Peyer's patch (tissue), 4 donors: ENCODE data around the gene MRPS2. TPM values are rescaled to one million over a fixed set of nuclear protein-coding genes. Genes with fewer than 3 reads are reported as not detected.

Experiments
- DNase-seq, 3 donors: peaks; one replicate each; pipeline ENCODE4 v3.0.0-alpha.2; 2017 to 2019
- H3K27ac ChIP-seq, 4 donors: fragments of 200-600 bp; sonication (generic); one replicate each; pipeline ENCODE4 v1.5.1; 2016 to 2019
- H3K27me3 ChIP-seq, 2 donors: fragments of 200-600 bp; sonication (generic); one replicate each; pipeline ENCODE4 v1.5.1; 2019
- H3K36me3 ChIP-seq, 3 donors: fragments of 200-600 bp; sonication (generic); one replicate each; pipeline ENCODE4 v1.5.1; 2016 to 2019
- H3K4me1 ChIP-seq, 4 donors: fragments of 200-600 bp; sonication (generic); one replicate each; pipeline ENCODE4 v1.5.1; 2016 to 2019
- H3K4me3 ChIP-seq, 4 donors: fragments of 200-600 bp; sonication (generic); 1 replicate in 3 of 4; 2 replicates in 1 of 4; pipeline ENCODE4 v1.5.1; 2016 to 2019; ENCODE audit warnings: mild to moderate bottlenecking in 1 of 4
- H3K9me3 ChIP-seq, 4 donors: fragments of 200-600 bp; sonication (generic); one replicate each; pipeline ENCODE4 v1.5.1; 2016 to 2019; ENCODE audit warnings: mild to moderate bottlenecking in 1 of 4
- POLR2A ChIP-seq, 2 donors: fragments of 450-650 bp; IDR thresholded peaks; one replicate each; pipeline ENCODE4 v1.5.1; 2017; ENCODE audit warnings: antibody characterized with exemption in 2 of 2, mild to moderate bottlenecking in 2 of 2, moderate library complexity in 2 of 2
- total RNA-seq, 4 donors: library from RNA; depleted of rRNA; stranded (reverse); fragments of >200 nt; gene quantifications; one replicate each; pipeline ENCODE4 v1.1.0, GENCODE V29; 2016
- TF ChIP-seq, protein P1 (sequence below), 6 experiments: fragments of 450-650 bp in 4 of 6; fragments of 200-600 bp in 2 of 6; sonication (generic) in 1 of 6; IDR thresholded peaks; one replicate each; pipeline ENCODE4 v1.5.1; 2017 to 2019; ENCODE audit warnings: antibody characterized with exemption in 6 of 6, mild to moderate bottlenecking in 3 of 6, moderate library complexity in 1 of 6

Gene MRPS2
- total RNA-seq, 4 donors from 2014 or later, result 22.3 to 42.7 (median 32.4) TPM

DNA sequence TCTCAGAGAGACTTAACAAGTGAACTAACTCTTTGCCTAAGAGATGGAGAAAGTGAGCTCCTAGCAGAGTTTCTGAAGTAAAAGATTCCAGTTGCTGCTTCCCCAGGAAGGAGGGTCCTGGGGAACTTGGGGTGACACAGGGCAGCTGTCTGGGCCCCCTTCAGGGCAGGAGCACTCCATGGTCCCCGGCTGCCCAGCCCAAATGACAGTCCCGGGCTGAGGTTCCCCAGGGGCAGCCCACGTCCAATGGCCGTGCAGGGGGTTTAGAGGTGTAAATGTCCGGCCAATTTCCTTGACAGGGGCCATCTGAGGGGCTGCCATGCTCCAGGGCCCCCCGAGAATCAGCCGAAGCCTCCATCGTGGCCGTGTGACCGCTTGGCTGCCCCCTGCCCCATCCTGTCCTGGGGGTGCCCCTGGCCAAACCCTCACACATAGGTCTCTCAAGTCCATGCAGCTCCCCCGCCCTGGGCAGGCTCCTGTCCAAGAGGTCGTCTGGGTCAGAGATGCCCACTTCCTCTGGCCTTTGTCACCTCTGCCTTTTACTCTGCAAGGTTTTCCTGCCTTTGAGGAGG, 26.4 kb upstream of the MRPS2 start:
- Histone ChIP-seq H3K4me1 (peaks cover 0 to 6% (median 2%) of the 10 kb centered on the region in 4 donors), H3K36me3 (no peaks in the 10 kb centered on the region), H3K27me3 (no peaks in the 10 kb centered on the region), H3K27ac (no peak overlapping the region), H3K4me3 (no peak overlapping the region), H3K9me3 (no peaks in the 10 kb centered on the region)
- no peak for TF ChIP-seq POLR2A (IDR thresholded peaks at IDR 0.05)
- TF ChIP-seq, protein P1, sequence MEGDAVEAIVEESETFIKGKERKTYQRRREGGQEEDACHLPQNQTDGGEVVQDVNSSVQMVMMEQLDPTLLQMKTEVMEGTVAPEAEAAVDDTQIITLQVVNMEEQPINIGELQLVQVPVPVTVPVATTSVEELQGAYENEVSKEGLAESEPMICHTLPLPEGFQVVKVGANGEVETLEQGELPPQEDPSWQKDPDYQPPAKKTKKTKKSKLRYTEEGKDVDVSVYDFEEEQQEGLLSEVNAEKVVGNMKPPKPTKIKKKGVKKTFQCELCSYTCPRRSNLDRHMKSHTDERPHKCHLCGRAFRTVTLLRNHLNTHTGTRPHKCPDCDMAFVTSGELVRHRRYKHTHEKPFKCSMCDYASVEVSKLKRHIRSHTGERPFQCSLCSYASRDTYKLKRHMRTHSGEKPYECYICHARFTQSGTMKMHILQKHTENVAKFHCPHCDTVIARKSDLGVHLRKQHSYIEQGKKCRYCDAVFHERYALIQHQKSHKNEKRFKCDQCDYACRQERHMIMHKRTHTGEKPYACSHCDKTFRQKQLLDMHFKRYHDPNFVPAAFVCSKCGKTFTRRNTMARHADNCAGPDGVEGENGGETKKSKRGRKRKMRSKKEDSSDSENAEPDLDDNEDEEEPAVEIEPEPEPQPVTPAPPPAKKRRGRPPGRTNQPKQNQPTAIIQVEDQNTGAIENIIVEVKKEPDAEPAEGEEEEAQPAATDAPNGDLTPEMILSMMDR (IDR thresholded peaks at IDR 0.05), result no peak
- no peak for DNase-seq

DNA sequence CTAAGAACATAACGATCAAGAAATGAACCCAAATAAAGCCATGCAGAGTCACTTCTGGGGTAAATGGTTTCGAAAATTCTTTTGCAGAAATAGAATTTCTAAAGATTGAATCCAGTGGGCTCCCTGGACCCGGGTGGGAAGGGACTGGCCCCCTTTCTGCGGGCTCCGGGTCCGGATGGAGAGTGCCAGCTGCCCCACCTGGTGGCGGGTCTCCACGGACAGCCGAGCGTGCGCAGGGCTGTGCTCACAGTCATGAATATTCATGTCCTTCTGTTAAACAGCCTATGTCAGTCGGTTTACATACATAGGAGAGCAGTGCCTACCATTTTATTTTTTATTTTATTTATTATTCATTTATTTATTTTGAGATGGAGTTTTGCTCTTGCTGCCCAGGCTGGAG, 25.6 kb upstream of the MRPS2 start:
- Histone ChIP-seq H3K4me1 (peaks cover 0 to 5% (median 0%) of the 10 kb centered on the region in 4 donors), H3K27me3 (no peaks in the 10 kb centered on the region), H3K9me3 (no peaks in the 10 kb centered on the region), H3K36me3 (no peaks in the 10 kb centered on the region), H3K4me3 (no peak overlapping the region), H3K27ac (no peak overlapping the region)
- DNase-seq, result no peak
- TF ChIP-seq, protein P1 (IDR thresholded peaks at IDR 0.05), result peak in 1 of 6 experiments; percentile 5
- no peak for TF ChIP-seq POLR2A (IDR thresholded peaks at IDR 0.05)

DNA sequence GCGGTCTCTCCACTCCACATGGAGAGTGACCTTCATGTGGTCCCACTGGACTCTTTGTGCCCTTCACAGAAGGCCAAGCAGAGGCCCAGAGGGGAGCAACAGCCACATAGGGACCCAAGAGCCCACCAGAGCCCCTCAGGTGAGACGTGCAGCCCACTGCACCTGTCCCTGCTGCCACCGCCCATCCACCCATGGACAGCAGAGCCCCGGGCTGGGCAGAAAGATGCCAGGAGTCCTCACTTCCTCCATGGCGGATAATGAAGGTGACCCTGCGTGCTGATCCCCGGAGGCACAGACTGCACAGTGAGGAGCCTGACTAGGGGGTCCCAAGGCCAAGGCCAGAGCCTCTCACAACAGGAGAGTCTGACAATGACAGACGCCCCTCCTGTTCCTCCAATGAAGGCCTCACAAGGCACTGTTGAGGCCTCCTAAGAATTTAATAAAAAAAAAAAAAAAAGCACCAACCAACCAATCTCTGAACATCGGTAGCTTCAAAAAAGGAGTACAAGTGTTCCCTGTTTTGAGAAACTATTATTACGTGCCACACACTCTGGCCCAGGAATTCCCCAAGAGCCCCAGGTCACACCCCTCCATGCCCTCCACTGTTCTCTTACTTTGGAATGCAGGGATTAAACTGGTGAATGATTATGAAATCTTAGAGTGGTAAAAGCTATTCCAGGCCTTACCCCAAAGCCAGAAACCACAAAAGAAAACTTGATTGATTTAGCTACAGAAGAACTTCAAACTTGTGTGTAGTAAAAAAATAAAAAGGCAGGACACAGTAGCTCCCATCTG, 23.7 kb upstream of the MRPS2 start:
- H3K27me3 ChIP-seq, result no peaks in the 10 kb centered on the region
- no peak for TF ChIP-seq POLR2A (IDR thresholded peaks at IDR 0.05)
- TF ChIP-seq, protein P1 (IDR thresholded peaks at IDR 0.05), result no peak
- H3K4me1 ChIP-seq, result peaks cover 0 to 15% (median 7%) of the 10 kb centered on the region in 4 donors
- no peak overlapping the region for H3K4me3 ChIP-seq
- no peak overlapping the region for H3K27ac ChIP-seq
- H3K9me3 ChIP-seq, result no peaks in the 10 kb centered on the region
- no peaks in the 10 kb centered on the region for H3K36me3 ChIP-seq
- DNase-seq, result no peak

DNA sequence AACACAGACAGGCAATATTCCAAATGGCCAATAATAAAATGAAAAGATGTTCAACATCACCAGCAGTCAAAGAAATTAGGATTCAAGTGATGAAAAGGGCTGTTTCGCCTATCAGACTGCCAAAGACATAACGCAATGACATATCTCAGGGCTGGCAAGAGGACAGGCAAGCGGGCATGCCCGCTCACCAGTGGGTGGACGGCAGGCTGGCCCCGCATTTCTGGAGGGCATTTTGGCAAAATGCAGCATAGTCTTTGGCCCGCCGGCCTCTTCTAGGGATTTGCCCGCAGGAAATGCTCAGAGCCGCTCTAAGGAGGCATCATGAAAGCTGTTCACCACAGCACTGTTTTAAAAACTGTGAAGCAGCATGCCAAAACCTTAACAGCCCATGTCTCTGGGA, 22.3 kb upstream of the MRPS2 start:
- no peaks in the 10 kb centered on the region for H3K27me3 ChIP-seq
- no peak for DNase-seq
- no peak for TF ChIP-seq POLR2A (IDR thresholded peaks at IDR 0.05)
- TF ChIP-seq, protein P1 (IDR thresholded peaks at IDR 0.05), result no peak
- H3K36me3 ChIP-seq, result no peaks in the 10 kb centered on the region
- H3K4me1 ChIP-seq, result peaks cover 0 to 15% (median 7%) of the 10 kb centered on the region in 4 donors
- H3K9me3 ChIP-seq, result no peaks in the 10 kb centered on the region
- H3K4me3 ChIP-seq, result no peak overlapping the region
- H3K27ac ChIP-seq, result no peak overlapping the region

DNA sequence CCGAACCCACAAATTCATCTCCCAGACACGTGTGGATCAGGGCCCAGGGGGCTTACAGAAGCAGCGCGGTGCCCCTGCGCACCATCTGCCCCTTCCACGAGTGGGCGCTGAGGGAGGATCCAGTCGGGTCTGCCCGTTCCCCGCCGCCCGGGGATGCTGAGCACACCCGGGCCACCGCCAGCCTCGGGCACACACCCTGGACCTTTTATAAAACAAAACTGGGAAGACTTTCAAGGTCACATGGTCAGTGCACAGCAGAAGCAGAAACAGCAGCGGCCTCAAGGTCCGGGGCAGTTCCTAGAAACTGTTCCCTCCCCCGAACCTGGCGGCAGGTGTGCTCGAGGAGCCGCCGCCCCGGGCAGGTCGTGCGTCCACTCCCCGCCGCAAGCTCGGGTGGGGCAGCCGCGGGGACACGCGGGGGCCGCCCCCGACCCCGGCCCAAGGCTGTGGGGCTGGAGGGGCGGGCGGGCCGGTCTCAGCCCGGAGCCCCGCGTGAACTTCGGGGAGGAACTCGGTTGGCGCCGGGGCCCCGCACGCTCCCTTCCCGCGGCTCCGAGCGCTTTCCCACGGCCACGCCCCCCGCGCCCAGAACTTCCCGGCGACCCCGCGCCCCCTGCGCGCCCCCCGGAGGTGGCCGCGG, 21.5 kb upstream of the MRPS2 start:
- H3K27ac ChIP-seq, result peak overlapping the region; percentile 11 to 84 (median 71)
- no peaks in the 10 kb centered on the region for H3K9me3 ChIP-seq
- no peaks in the 10 kb centered on the region for H3K27me3 ChIP-seq
- peak; percentile 18 to 71 (median 70) for DNase-seq
- H3K4me1 ChIP-seq, result peaks cover 0 to 15% (median 7%) of the 10 kb centered on the region in 4 donors
- peak overlapping the region; percentile 49 to 93 (median 78) for H3K4me3 ChIP-seq
- peak in 1 of 2 donors; percentile 12 for TF ChIP-seq POLR2A (IDR thresholded peaks at IDR 0.05)
- TF ChIP-seq, protein P1 (IDR thresholded peaks at IDR 0.05), result no peak
- peaks cover 0 to under 1% (median 0%) of the 10 kb centered on the region in 3 donors for H3K36me3 ChIP-seq
